HG03175 (cell line): ENCODE data around the gene CDKL1.
"Not testable (repeated sequence)": the region's sequence is repeated elsewhere in the genome, so short reads cannot be mapped to it uniquely, and the experiment has no call there.

Experiments
- ATAC-seq: cut with Tn5 transposase; IDR thresholded peaks from one replicate; pipeline ENCODE4 v1.9.1; 2021; ENCODE audit warnings: mild to moderate bottlenecking, moderate library complexity; ENCODE audit not compliant: unreplicated experiment

CDKL1 gene

GRCh38 chr14:50359631-50360030 lies 37.0 kb downstream of the CDKL1 start:
- no peak for ATAC-seq

GRCh38 chr14:50357753-50358395 lies 38.8 kb downstream of the CDKL1 start:
- no peak for ATAC-seq

GRCh38 chr14:50357124-50357523 lies 39.6 kb downstream of the CDKL1 start:
- no peak for ATAC-seq

GRCh38 chr14:50356283-50356682 lies 40.4 kb downstream of the CDKL1 start:
- ATAC-seq, result not testable (repeated sequence)

GRCh38 chr14:50355692-50356091 lies 41.0 kb downstream of the CDKL1 start:
- ATAC-seq, result no peak

GRCh38 chr14:50354527-50354926 lies 42.2 kb downstream of the CDKL1 start:
- no peak for ATAC-seq

GRCh38 chr14:50353126-50353525 lies 43.6 kb downstream of the CDKL1 start:
- ATAC-seq, result no peak

GRCh38 chr14:50352584-50352983 lies 44.1 kb downstream of the CDKL1 start:
- ATAC-seq, result no peak

GRCh38 chr14:50350975-50351374 lies 45.7 kb downstream of the CDKL1 start:
- ATAC-seq, result no peak

GRCh38 chr14:50348933-50349332 lies 47.7 kb downstream of the CDKL1 start:
- no peak for ATAC-seq

GRCh38 chr14:50347521-50347920 lies 49.2 kb downstream of the CDKL1 start:
- no peak for ATAC-seq

- ATAC-seq, result no peak
Measured at GRCh38 chr14:50345846-50346422, 50.7 kb downstream of the CDKL1 start.

- ATAC-seq, result no peak
Measured at GRCh38 chr14:50344876-50345563, 51.7 kb downstream of the CDKL1 start.

- peak; percentile 72 for ATAC-seq
Measured at GRCh38 chr14:50344116-50344775, 52.4 kb downstream of the CDKL1 start.

- ATAC-seq, result no peak
Measured at GRCh38 chr14:50343434-50343833, 53.2 kb downstream of the CDKL1 start.

- ATAC-seq, result no peak
Measured at GRCh38 chr14:50342221-50343078, 54.2 kb downstream of the CDKL1 start.

GRCh38 chr14:50340963-50341362 lies 55.7 kb downstream of the CDKL1 start:
- ATAC-seq, result no peak

GRCh38 chr14:50340045-50340444 lies 56.6 kb downstream of the CDKL1 start:
- ATAC-seq, result no peak

GRCh38 chr14:50339178-50339804 lies 57.4 kb downstream of the CDKL1 start:
- no peak for ATAC-seq

- no peak for ATAC-seq
Measured at GRCh38 chr14:50338587-50338986, 58.1 kb downstream of the CDKL1 start.
